Heart left ventricle (tissue), 13 donors: ENCODE results near the gene MAP6.
A peak's percentile ranks its signal among the peaks of the same experiment; 100 is the strongest.

Experiments
- POLR2A ChIP-seq, 2 donors: fragments of 450-650 bp; IDR thresholded peaks; one replicate each; pipeline ENCODE4 v1.6.1; 2017; ENCODE audit warnings: antibody characterized with exemption in 2 of 2, mild to moderate bottlenecking in 2 of 2, moderate library complexity in 2 of 2
- TF ChIP-seq, protein P1 (sequence below), 12 donors: fragments of 200-600 bp; sonication (generic) in 4 of 12; IDR thresholded peaks; one replicate each; pipeline versions ENCODE4 v1.5.0 to v1.8.0; 2018 to 2022; ENCODE audit warnings: antibody characterized with exemption in 12 of 12, mild to moderate bottlenecking in 5 of 12
- donor health status: ischemic (EF 13 %, LVEDD 7.1; RV severe dilation, severe dysfunction).
- donor health status: DM: no; HTN: yes; CAD: no.
- donor health status: DM: no; HTN: no; CAD: no.
- donor health status: ischemic (EF 25% LVEDD 6.9; RV normal size, moderate dysfunction).
- donor health status: ischemic (EF 25% LVEDD 5.7; RV mildly dilated, moderate dysfunction).
- donor health status: ischemic (EF 35%, LVEDD 5.7; RV mildly dilated, moderate dysfunction).
- donor health status: nonischemic (EF 11% LVEDD 7.7; RV severe dilation, severe dysfunction).
- donor health status: DM: yes; HTN: yes; CAD: no.
- donor health status: PGD.
- donor health status: ischemic (EF 29% LVEDD 5.4; RV normal size, mild dysfunction).
- donor health status: nonischemic (EF 23%, LVEDD 6.1; RV moderate dilation, normal function).

DNA sequence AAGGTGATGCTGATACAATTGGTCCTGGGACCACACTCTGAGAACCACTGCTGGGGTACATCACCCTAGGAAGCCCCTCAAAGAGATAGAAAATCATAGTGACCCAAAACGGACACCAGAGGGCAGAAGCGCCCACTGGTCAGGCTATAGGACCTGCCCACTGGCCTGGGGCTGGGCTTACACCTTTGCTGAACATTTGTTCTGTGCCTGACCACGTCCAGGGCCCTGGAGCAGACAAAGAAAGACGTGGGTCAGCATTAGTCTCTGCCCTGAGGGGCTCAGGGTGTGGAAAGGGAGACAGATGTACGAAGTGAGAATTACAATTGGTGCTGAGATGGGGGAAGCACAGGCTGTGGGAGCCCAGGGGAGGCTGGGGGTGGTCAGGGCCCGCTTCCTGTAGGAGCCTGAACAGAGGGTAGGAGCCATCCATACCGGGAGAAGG lies 121.2 kb downstream of the MAP6 start:
- TF ChIP-seq, protein P1, sequence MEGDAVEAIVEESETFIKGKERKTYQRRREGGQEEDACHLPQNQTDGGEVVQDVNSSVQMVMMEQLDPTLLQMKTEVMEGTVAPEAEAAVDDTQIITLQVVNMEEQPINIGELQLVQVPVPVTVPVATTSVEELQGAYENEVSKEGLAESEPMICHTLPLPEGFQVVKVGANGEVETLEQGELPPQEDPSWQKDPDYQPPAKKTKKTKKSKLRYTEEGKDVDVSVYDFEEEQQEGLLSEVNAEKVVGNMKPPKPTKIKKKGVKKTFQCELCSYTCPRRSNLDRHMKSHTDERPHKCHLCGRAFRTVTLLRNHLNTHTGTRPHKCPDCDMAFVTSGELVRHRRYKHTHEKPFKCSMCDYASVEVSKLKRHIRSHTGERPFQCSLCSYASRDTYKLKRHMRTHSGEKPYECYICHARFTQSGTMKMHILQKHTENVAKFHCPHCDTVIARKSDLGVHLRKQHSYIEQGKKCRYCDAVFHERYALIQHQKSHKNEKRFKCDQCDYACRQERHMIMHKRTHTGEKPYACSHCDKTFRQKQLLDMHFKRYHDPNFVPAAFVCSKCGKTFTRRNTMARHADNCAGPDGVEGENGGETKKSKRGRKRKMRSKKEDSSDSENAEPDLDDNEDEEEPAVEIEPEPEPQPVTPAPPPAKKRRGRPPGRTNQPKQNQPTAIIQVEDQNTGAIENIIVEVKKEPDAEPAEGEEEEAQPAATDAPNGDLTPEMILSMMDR (IDR thresholded peaks at IDR 0.05): peak; percentile 77 to 96 (median 90)
- TF ChIP-seq POLR2A (IDR thresholded peaks at IDR 0.05): no peak
